Calu3 (cell line): ENCODE results near the gene IFNGR2. TPM values are rescaled to one million over a fixed set of nuclear protein-coding genes. Genes with fewer than 3 reads are reported as not detected.

Experiments used
- BruUV-seq: library from RNA; stranded (reverse); fragments of 400-500 nt; replicated peaks from 2 replicates; lab custom pipeline; 2021; lab: Mats Ljungman, UMichigan
- CTCF ChIA-PET: fragments of 300-600 bp; sonication (Branson Sonifier 250); formaldehyde crosslinking; loops from one replicate; lab custom pipeline; 2022; ENCODE audit warnings: antibody characterized with exemption; lab: Charles Lee
- DNase-seq: peaks from one replicate; pipeline ENCODE4 v3.0.0; 2022
- H3K27ac Mint-ChIP-seq: one replicate; pipeline ENCODE4 v1.8.0; 2022; ENCODE audit warnings: mixed read lengths; ENCODE audit not compliant: unreplicated experiment
- H3K27me3 Mint-ChIP-seq: one replicate; pipeline ENCODE4 v1.8.0; 2022; ENCODE audit warnings: mixed read lengths; ENCODE audit not compliant: unreplicated experiment
- H3K36me3 Mint-ChIP-seq: one replicate; pipeline ENCODE4 v1.8.0; 2022; ENCODE audit warnings: mild to moderate bottlenecking, moderate library complexity, mixed read lengths; ENCODE audit not compliant: insufficient read depth, unreplicated experiment
- H3K4me1 Mint-ChIP-seq: one replicate; pipeline ENCODE4 v1.8.0; 2022; ENCODE audit warnings: mild to moderate bottlenecking, low read depth, mixed read lengths; ENCODE audit not compliant: unreplicated experiment
- H3K4me3 Mint-ChIP-seq: one replicate; pipeline ENCODE4 v1.8.0; 2022; ENCODE audit warnings: mild to moderate bottlenecking, low read depth, moderate library complexity, mixed read lengths; ENCODE audit not compliant: unreplicated experiment
- H3K9me3 Mint-ChIP-seq: one replicate; pipeline ENCODE4 v1.8.0; 2022; ENCODE audit warnings: low read depth, mixed read lengths; ENCODE audit not compliant: unreplicated experiment
- CTCF ChIP-seq: fragments of 200-600 bp; IDR thresholded peaks from one replicate; pipeline ENCODE4 v1.8.0; 2022; ENCODE audit warnings: antibody characterized with exemption; ENCODE audit not compliant: unreplicated experiment
- intact Hi-C: fragments of 100-400 bp; cut with micrococcal nuclease; formaldehyde crosslinking; loops from one replicate; pipeline ENCODE4 v1.10.0; 2022; ENCODE audit not compliant: unreplicated experiment
- total RNA-seq: library from RNA; stranded (reverse); gene quantifications from 2 replicates; pipeline ENCODE4 v1.2.3, GENCODE V29; 2022

IFNGR2 gene
- total RNA-seq, 1 experiment from 2014 or later = 59.8 TPM

GRCh38 chr21:33419538-33420123, 16.4 kb downstream of the IFNGR2 start:
- TF ChIP-seq CTCF = no peak
- peak overlapping the region; percentile 81 for H3K27ac Mint-ChIP-seq
- H3K4me1 Mint-ChIP-seq = peaks cover 33% of the 10 kb centered on the region
- intact Hi-C loops = loop anchor here (5.0 kb wide), 1 partner anchor 37 kb away; no protein-coding TSS in a partner anchor
- peaks cover 79% of the 10 kb centered on the region for H3K36me3 Mint-ChIP-seq
- DNase-seq = no peak
- peak overlapping the region; percentile 14 for H3K4me3 Mint-ChIP-seq
- CTCF ChIA-PET = no interaction called here
- no peaks in the 10 kb centered on the region for H3K27me3 Mint-ChIP-seq
- H3K9me3 Mint-ChIP-seq = no peaks in the 10 kb centered on the region
- no TSS peak for BruUV-seq

- no peaks in the 10 kb centered on the region for H3K27me3 Mint-ChIP-seq
- intact Hi-C loops = no loop called here
- TSS peak; percentile 7 for BruUV-seq
Observed at GRCh38 chr21:33421713-33422393, 18.6 kb downstream of the IFNGR2 start.

GRCh38 chr21:33424214-33424613, 21.0 kb downstream of the IFNGR2 start:
- peaks cover 69% of the 10 kb centered on the region for H3K36me3 Mint-ChIP-seq
- no peak for TF ChIP-seq CTCF
- H3K4me3 Mint-ChIP-seq = no peak overlapping the region
- no peaks in the 10 kb centered on the region for H3K9me3 Mint-ChIP-seq
- H3K27ac Mint-ChIP-seq = no peak overlapping the region
- CTCF ChIA-PET = interaction anchor here (1.1 kb wide), 1 partner anchor 11 kb away, joined by 6 read pairs; no protein-coding TSS in a partner anchor
- no peak for DNase-seq
- BruUV-seq = no TSS peak
- peaks cover 12% of the 10 kb centered on the region for H3K4me1 Mint-ChIP-seq
- H3K27me3 Mint-ChIP-seq = no peaks in the 10 kb centered on the region
- intact Hi-C loops = no loop called here

More at GRCh38 chr21:33421713-33422393, 18.6 kb downstream of the IFNGR2 start:
- H3K27ac Mint-ChIP-seq = no peak overlapping the region
- no peaks in the 10 kb centered on the region for H3K9me3 Mint-ChIP-seq
- no peak for TF ChIP-seq CTCF
- DNase-seq = no peak
- H3K4me1 Mint-ChIP-seq = peaks cover 26% of the 10 kb centered on the region
- H3K36me3 Mint-ChIP-seq = peaks cover 67% of the 10 kb centered on the region
- no peak overlapping the region for H3K4me3 Mint-ChIP-seq
- CTCF ChIA-PET = interaction anchor here (0.6 to 0.8 kb wide), 2 partner anchors 23 to 54 kb away, joined by 3 read pairs; no protein-coding TSS in a partner anchor

GRCh38 chr21:33425825-33426224, 22.6 kb downstream of the IFNGR2 start:
- H3K27me3 Mint-ChIP-seq = no peaks in the 10 kb centered on the region
- no peak for DNase-seq
- no peak overlapping the region for H3K27ac Mint-ChIP-seq
- no peaks in the 10 kb centered on the region for H3K9me3 Mint-ChIP-seq
- intact Hi-C loops = no loop called here
- H3K36me3 Mint-ChIP-seq = peaks cover 56% of the 10 kb centered on the region
- H3K4me3 Mint-ChIP-seq = no peak overlapping the region
- BruUV-seq = no TSS peak
- TF ChIP-seq CTCF = no peak
- no peaks in the 10 kb centered on the region for H3K4me1 Mint-ChIP-seq
- CTCF ChIA-PET = interaction anchor here (1.2 kb wide), 1 partner anchor 64 kb away, joined by 3 read pairs; no protein-coding TSS in a partner anchor
